Endothelial cell of umbilical vein (primary cell): ENCODE results near the gene SCIN. TPM values are rescaled to one million over a fixed set of nuclear protein-coding genes. Genes with fewer than 3 reads are reported as not detected.

Experiments used
- BruUV-seq: library from RNA; stranded (reverse); fragments of 400-500 nt; replicated peaks from 2 replicates; lab custom pipeline; 2021; lab: Mats Ljungman, UMichigan
- CTCF ChIA-PET: fragments of 300-600, 350-600 bp; sonication (Branson Sonifier 250); formaldehyde crosslinking; loops from one replicate; lab custom pipeline; 2021; ENCODE audit warnings: antibody characterized with exemption, inconsistent platforms; lab: Charles Lee
- POLR2A ChIA-PET: fragments of 300-600, 350-600 bp; sonication (Branson Sonifier 250); formaldehyde crosslinking; loops from one replicate; lab custom pipeline; 2021; ENCODE audit warnings: antibody characterized with exemption, inconsistent platforms; lab: Charles Lee
- DNase-seq: peaks from one replicate; pipeline ENCODE4 v3.0.0-alpha.2; 2011; ENCODE audit warnings: low read depth, low spot score
- FAIRE-seq: peaks from 2 replicates; lab custom pipeline; 2011; peaks lifted over from hg19 to GRCh38; lab: Jason Lieb, UNC
- H2AFZ ChIP-seq: 2 replicates; pipeline ENCODE4 v1.6.0; 2012; ENCODE audit warnings: low read depth, low read length, control low read depth, inconsistent platforms
- H3K27ac ChIP-seq: 2 replicates; pipeline ENCODE4 v1.5.1; 2011; ENCODE audit warnings: low read depth, mild to moderate bottlenecking, control low read depth, low read length, moderate library complexity; ENCODE audit not compliant: insufficient read depth
- H3K27me3 ChIP-seq, 2 experiments: 2 replicates each; pipeline versions ENCODE4 v1.6.0 to v1.6.1; 2011; ENCODE audit warnings: low read length in 2 of 2, mixed read lengths in 1 of 2; ENCODE audit not compliant: control insufficient read depth in 2 of 2, insufficient read depth in 2 of 2
- H3K36me3 ChIP-seq, 2 experiments: 2 replicates in 1 of 2; 3 replicates in 1 of 2; pipeline ENCODE4 v1.5.1; 2011; ENCODE audit warnings: low read length in 2 of 2, mild to moderate bottlenecking in 1 of 2, moderate library complexity in 1 of 2; ENCODE audit not compliant: control insufficient read depth in 2 of 2, insufficient read depth in 2 of 2; ENCODE audit errors: extremely low read depth in 1 of 2
- H3K4me1 ChIP-seq: 3 replicates; pipeline ENCODE4 v1.5.1; 2011; ENCODE audit warnings: mild to moderate bottlenecking, low read length; ENCODE audit not compliant: control insufficient read depth, insufficient read depth; ENCODE audit errors: extremely low read depth
- H3K4me2 ChIP-seq: 2 replicates; pipeline ENCODE4 v1.6.1; 2011; ENCODE audit warnings: low read length, control low read depth, mixed read lengths; ENCODE audit not compliant: insufficient read depth
- H3K4me3 ChIP-seq, 3 experiments: fragments of 200-600 bp in 1 of 3; sonication (generic), shearing (Covaris generic) in 1 of 3; replicated peaks in 1 of 3; 2 replicates each; pipeline ENCODE4 v1.5.1; 2011 to 2016; ENCODE audit warnings: control low read depth in 3 of 3, low read length in 3 of 3, mild to moderate bottlenecking in 2 of 3, inconsistent platforms in 1 of 3, low read depth in 1 of 3, moderate library complexity in 1 of 3; ENCODE audit not compliant: insufficient read depth in 1 of 3
- H3K79me2 ChIP-seq: 2 replicates; pipeline ENCODE4 v1.6.0; 2012; ENCODE audit warnings: low read length, inconsistent platforms; ENCODE audit not compliant: control insufficient read depth, insufficient read depth
- H3K9ac ChIP-seq: replicated peaks from 2 replicates; pipeline ENCODE3; 2011; ENCODE audit warnings: low read length, control low read depth; ENCODE audit not compliant: insufficient read depth; ENCODE audit errors: extremely low read depth
- H3K9me1 ChIP-seq: replicated peaks from 3 replicates; pipeline ENCODE4 v1.6.0; 2011; ENCODE audit warnings: mild to moderate bottlenecking, low read length; ENCODE audit not compliant: control insufficient read depth, insufficient read depth; ENCODE audit errors: extremely low read depth
- H3K9me3 ChIP-seq: replicated peaks from 2 replicates; pipeline ENCODE4 v1.5.1; 2012; ENCODE audit warnings: low read length, inconsistent platforms; ENCODE audit not compliant: control insufficient read depth, insufficient read depth
- H4K20me1 ChIP-seq: replicated peaks from 2 replicates; pipeline ENCODE3; 2011; ENCODE audit warnings: mild to moderate bottlenecking, low read length; ENCODE audit not compliant: control insufficient read depth, insufficient read depth; ENCODE audit errors: extremely low read depth
- EZH2 ChIP-seq: IDR thresholded peaks from 2 replicates; pipeline ENCODE4 v1.6.1; 2012; ENCODE audit warnings: borderline replicate concordance, low read depth, mild to moderate bottlenecking, moderate library complexity, low read length, inconsistent platforms; ENCODE audit not compliant: severe bottlenecking
- FOS ChIP-seq: IDR thresholded peaks from 2 replicates; pipeline ENCODE4 v1.6.1; 2011; ENCODE audit warnings: mild to moderate bottlenecking, low read length, moderate library complexity, borderline replicate concordance; ENCODE audit not compliant: insufficient read depth
- GATA2 ChIP-seq: IDR thresholded peaks from 2 replicates; pipeline ENCODE4 v1.7.0; 2011; ENCODE audit warnings: low read depth, mild to moderate bottlenecking, moderate library complexity, mixed read lengths, low read length; ENCODE audit not compliant: insufficient read length, insufficient read depth
- JUN ChIP-seq: IDR thresholded peaks from 2 replicates; pipeline ENCODE4 v1.6.1; 2011; ENCODE audit warnings: borderline replicate concordance, low read depth; ENCODE audit not compliant: insufficient read length, insufficient read depth
- MYC ChIP-seq: IDR thresholded peaks from one replicate; pipeline ENCODE4 v1.6.1; 2011; ENCODE audit warnings: mild to moderate bottlenecking, low read depth, low read length
- POLR2A ChIP-seq: IDR thresholded peaks from 2 replicates; pipeline ENCODE4 v1.6.1; 2012; ENCODE audit warnings: low read depth, mild to moderate bottlenecking, control low read depth, low read length
- POLR2AphosphoS5 ChIP-seq: IDR thresholded peaks from 2 replicates; pipeline ENCODE4 v1.6.1; 2012; ENCODE audit warnings: low read depth, mild to moderate bottlenecking, control low read depth, low read length, moderate library complexity; ENCODE audit not compliant: insufficient read depth
- dilution Hi-C: fragments of 300-500 bp; cut with MboI; formaldehyde crosslinking; loops from one replicate; pipeline ENCODE4 v1.15.0; 2019; ENCODE audit warnings: low sequenced_read_pairs; ENCODE audit not compliant: extremely low pct_ligation_motif_present
- intact Hi-C: fragments of 100-400 bp; cut with micrococcal nuclease; formaldehyde crosslinking; loops from one replicate; pipeline ENCODE4 v1.10.0; 2022
- polyA plus RNA-seq, 4 experiments: library from polyadenylated mRNA; depleted of rRNA in 3 of 4; stranded (reverse) in 3 of 4; unstranded in 1 of 4; fragments of >200 nt; gene quantifications; 2 replicates each; pipeline versions ENCODE4 v1.2.1 to v1.2.3, GENCODE V29; 2011 to 2012; ENCODE audit warnings: missing spikeins in 1 of 4
- total RNA-seq: library from RNA; stranded (reverse); gene quantifications from 2 replicates; pipeline ENCODE4 v1.2.3, GENCODE V29; 2021
- TF ChIP-seq, protein P1 (sequence below), 2 donors: IDR thresholded peaks; 1 replicate in 1 of 2; 2 replicates in 1 of 2; pipeline ENCODE4 v1.5.1; 2011; ENCODE audit warnings: low read length in 2 of 2, mild to moderate bottlenecking in 2 of 2, moderate library complexity in 2 of 2, control low read depth in 1 of 2, inconsistent platforms in 1 of 2, low read depth in 1 of 2; ENCODE audit not compliant: insufficient read depth in 1 of 2; ENCODE audit errors: extremely low read depth in 1 of 2
- TF ChIP-seq, protein P2 (sequence below): IDR thresholded peaks from 2 replicates; pipeline ENCODE4 v1.6.1; 2011; ENCODE audit not compliant: insufficient read depth, insufficient read length

SCIN gene
- total and polyA plus RNA-seq, 2 donors (not counting 3 experiments of a cell fraction or from before 2014, with no cell fraction given) = 0.07 to 0.69 TPM

DNA sequence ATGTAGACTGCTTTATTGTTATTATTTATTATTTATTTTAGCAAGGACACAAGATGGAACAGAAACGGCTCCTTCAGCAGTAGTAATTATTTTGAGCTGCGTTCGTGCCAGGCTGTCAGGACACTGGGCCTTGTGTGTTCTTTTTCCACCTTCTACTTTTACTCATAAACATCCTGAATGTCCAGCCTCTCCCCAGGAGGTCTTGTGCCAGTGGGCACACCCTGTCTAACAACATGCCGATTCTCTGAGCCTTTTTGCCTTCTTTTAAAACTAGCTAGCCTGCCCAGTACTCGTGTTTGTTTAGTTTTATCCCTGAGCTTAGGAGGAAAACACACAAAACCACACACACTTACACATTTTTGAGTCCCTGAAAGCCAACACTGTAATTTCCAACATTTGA lies 1.2 kb downstream of the SCIN start:
- Histone ChIP-seq H2AFZ (no peak overlapping the region), H3K79me2 (no peaks in the 10 kb centered on the region), H3K4me1 (peaks cover 9% of the 10 kb centered on the region), H3K9me3 (no peaks in the 10 kb centered on the region), H3K4me3 (no peak overlapping the region), H4K20me1 (no peaks in the 10 kb centered on the region), H3K36me3 (no peaks in the 10 kb centered on the region), H3K27ac (no peak overlapping the region), H3K9me1 (no peaks in the 10 kb centered on the region), H3K9ac (no peak overlapping the region), H3K4me2 (no peak overlapping the region), H3K27me3 (peaks cover 23 to 40% of the 10 kb centered on the region in 2 experiments)
- dilution Hi-C loops = no loop called here
- TF ChIP-seq JUN = no peak
- no peak for TF ChIP-seq FOS
- TF ChIP-seq MYC = no peak
- TF ChIP-seq GATA2 = no peak
- no peak for TF ChIP-seq POLR2AphosphoS5
- TF ChIP-seq, protein P1, sequence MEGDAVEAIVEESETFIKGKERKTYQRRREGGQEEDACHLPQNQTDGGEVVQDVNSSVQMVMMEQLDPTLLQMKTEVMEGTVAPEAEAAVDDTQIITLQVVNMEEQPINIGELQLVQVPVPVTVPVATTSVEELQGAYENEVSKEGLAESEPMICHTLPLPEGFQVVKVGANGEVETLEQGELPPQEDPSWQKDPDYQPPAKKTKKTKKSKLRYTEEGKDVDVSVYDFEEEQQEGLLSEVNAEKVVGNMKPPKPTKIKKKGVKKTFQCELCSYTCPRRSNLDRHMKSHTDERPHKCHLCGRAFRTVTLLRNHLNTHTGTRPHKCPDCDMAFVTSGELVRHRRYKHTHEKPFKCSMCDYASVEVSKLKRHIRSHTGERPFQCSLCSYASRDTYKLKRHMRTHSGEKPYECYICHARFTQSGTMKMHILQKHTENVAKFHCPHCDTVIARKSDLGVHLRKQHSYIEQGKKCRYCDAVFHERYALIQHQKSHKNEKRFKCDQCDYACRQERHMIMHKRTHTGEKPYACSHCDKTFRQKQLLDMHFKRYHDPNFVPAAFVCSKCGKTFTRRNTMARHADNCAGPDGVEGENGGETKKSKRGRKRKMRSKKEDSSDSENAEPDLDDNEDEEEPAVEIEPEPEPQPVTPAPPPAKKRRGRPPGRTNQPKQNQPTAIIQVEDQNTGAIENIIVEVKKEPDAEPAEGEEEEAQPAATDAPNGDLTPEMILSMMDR (IDR thresholded peaks at IDR 0.05; ENCODE audit: extremely low read depth in 1 of 2, insufficient read depth in 1 of 2, low read depth in 1 of 2, low read length in 2 of 2) = no peak
- TF ChIP-seq, protein P2, sequence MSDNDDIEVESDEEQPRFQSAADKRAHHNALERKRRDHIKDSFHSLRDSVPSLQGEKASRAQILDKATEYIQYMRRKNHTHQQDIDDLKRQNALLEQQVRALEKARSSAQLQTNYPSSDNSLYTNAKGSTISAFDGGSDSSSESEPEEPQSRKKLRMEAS = no peak
- TF ChIP-seq EZH2 = no peak
- no peak for TF ChIP-seq POLR2A
- DNase-seq (no peak), FAIRE-seq (no peak)
- CTCF ChIA-PET = interaction anchor here (1.0 to 1.9 kb wide), 5 partner anchors 13 to 47 kb away, joined by 3 to 5 read pairs (median 4); no protein-coding TSS in a partner anchor
- BruUV-seq = no TSS peak
- intact Hi-C loops = loop anchor here (2.0 kb wide), 1 partner anchor 49 kb away; no protein-coding TSS in a partner anchor
- POLR2A ChIA-PET = no interaction called here
